Duodenal mucosa (tissue), 2 donors: ENCODE measurements around the gene GALNT10.
A peak's percentile ranks its signal among the peaks of the same experiment; 100 is the strongest.

ENCODE experiments used
- H3K27ac ChIP-seq: one replicate; pipeline ENCODE4 v1.7.0; 2013; ENCODE audit warnings: low read depth, low read length
- H3K27me3 ChIP-seq, 2 donors: one replicate each; pipeline ENCODE4 v1.7.0; 2013; ENCODE audit warnings: low read length in 2 of 2, control low read depth in 1 of 2; ENCODE audit not compliant: insufficient read depth in 2 of 2, control insufficient read depth in 1 of 2
- H3K36me3 ChIP-seq, 2 donors: one replicate each; pipeline ENCODE4 v1.7.0; 2013; ENCODE audit warnings: low read length in 2 of 2, control low read depth in 1 of 2; ENCODE audit not compliant: insufficient read depth in 2 of 2, control insufficient read depth in 1 of 2
- H3K4me1 ChIP-seq, 2 donors: one replicate each; pipeline ENCODE4 v1.7.0; 2013; ENCODE audit warnings: low read length in 2 of 2, control low read depth in 1 of 2; ENCODE audit not compliant: insufficient read depth in 2 of 2, control insufficient read depth in 1 of 2
- H3K4me3 ChIP-seq, 2 donors: one replicate each; pipeline ENCODE4 v1.7.0; 2013; ENCODE audit warnings: low read length in 2 of 2, low read depth in 1 of 2
- H3K9ac ChIP-seq, 2 donors: one replicate each; pipeline ENCODE4 v1.7.0; 2013; ENCODE audit warnings: low read length in 2 of 2, low read depth in 1 of 2
- H3K9me3 ChIP-seq, 2 donors: one replicate each; pipeline ENCODE4 v1.7.0; 2013; ENCODE audit warnings: low read length in 2 of 2, control low read depth in 1 of 2; ENCODE audit not compliant: control insufficient read depth in 1 of 2

GALNT10 gene

DNA sequence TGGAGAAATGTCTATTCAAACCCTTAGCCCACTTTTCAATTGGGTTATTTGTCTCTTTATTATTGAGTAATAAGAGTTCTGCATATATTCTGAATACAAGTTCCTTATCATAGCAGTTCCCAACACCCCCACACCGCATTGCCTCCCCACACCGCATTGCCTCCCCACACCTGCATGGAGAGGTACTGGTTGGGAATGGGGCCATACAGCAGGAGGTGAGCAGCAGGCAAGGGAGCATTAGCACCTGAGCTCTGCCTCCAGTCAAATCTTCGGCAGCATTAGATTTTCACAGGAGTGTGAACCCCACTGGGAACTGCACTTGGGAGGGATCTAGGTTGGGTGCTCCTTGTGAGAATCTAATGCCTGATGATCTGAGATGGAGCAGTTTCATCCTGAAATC lies 244.7 kb downstream of the GALNT10 start:
- Histone ChIP-seq H3K27me3 (no peaks in the 10 kb centered on the region), H3K9me3 (no peaks in the 10 kb centered on the region), H3K36me3 (peaks cover 12 to 32% of the 10 kb centered on the region in 2 donors), H3K4me3 (no peak overlapping the region), H3K27ac (no peak overlapping the region), H3K4me1 (peaks cover 7 to 16% of the 10 kb centered on the region in 2 donors), H3K9ac (no peak overlapping the region)

GRCh38 chr5:154437281-154437965 lies 246.9 kb downstream of the GALNT10 start:
- no peaks in the 10 kb centered on the region for H3K4me1 ChIP-seq
- no peaks in the 10 kb centered on the region for H3K27me3 ChIP-seq
- H3K9me3 ChIP-seq = no peaks in the 10 kb centered on the region
- no peak overlapping the region for H3K27ac ChIP-seq
- H3K4me3 ChIP-seq = no peak overlapping the region
- peaks cover 21 to 49% of the 10 kb centered on the region in 2 donors for H3K36me3 ChIP-seq
- no peak overlapping the region for H3K9ac ChIP-seq

DNA sequence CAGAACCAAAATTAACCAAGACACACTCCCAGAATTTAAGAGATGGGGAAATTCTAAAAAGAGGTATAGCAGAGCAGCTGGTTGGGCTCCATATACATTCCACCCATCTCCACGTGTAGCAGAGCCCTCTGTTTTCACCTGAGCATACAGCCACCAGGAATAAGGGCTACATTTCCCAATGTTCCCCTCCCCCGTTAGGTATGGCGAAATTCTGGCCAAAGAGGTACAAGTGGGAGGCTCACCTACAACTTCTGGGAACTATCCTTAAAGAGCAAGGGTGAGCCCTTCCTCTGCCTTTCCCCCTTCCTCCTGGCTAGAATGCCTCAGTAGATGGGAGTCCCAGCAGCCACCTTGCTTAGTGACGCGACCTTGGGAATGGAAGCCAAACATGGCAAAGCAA lies 250.0 kb downstream of the GALNT10 start:
- Histone ChIP-seq H3K4me1 (peaks cover 6% of the 10 kb centered on the region in 2 donors), H3K4me3 (no peak overlapping the region), H3K27ac (no peak overlapping the region), H3K36me3 (peaks cover 23 to 49% of the 10 kb centered on the region in 2 donors), H3K9me3 (no peaks in the 10 kb centered on the region), H3K27me3 (no peaks in the 10 kb centered on the region), H3K9ac (no peak overlapping the region)

DNA sequence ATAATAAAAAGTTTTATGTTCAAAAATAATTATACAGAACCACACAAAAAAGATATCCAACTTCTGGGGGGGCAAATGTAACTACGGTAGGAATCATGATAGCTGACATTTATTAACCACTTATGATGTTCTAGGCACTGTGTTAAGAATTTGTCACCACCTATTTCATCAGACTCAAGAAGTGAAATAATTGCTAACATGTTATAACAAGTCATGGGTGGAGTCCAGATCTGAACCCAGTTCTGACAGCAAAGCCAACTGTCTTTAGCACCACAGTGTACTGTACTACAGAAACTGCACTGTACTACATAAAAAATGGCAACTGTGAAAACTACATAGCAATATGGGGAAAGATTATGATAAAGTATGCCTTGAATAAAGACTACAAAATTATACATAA lies 252.3 kb downstream of the GALNT10 start:
- no peak overlapping the region for H3K27ac ChIP-seq
- peaks cover 21 to 36% of the 10 kb centered on the region in 2 donors for H3K36me3 ChIP-seq
- no peaks in the 10 kb centered on the region for H3K27me3 ChIP-seq
- H3K9ac ChIP-seq = no peak overlapping the region
- no peaks in the 10 kb centered on the region for H3K9me3 ChIP-seq
- H3K4me1 ChIP-seq = peaks cover 6 to 14% of the 10 kb centered on the region in 2 donors
- H3K4me3 ChIP-seq = no peak overlapping the region

DNA sequence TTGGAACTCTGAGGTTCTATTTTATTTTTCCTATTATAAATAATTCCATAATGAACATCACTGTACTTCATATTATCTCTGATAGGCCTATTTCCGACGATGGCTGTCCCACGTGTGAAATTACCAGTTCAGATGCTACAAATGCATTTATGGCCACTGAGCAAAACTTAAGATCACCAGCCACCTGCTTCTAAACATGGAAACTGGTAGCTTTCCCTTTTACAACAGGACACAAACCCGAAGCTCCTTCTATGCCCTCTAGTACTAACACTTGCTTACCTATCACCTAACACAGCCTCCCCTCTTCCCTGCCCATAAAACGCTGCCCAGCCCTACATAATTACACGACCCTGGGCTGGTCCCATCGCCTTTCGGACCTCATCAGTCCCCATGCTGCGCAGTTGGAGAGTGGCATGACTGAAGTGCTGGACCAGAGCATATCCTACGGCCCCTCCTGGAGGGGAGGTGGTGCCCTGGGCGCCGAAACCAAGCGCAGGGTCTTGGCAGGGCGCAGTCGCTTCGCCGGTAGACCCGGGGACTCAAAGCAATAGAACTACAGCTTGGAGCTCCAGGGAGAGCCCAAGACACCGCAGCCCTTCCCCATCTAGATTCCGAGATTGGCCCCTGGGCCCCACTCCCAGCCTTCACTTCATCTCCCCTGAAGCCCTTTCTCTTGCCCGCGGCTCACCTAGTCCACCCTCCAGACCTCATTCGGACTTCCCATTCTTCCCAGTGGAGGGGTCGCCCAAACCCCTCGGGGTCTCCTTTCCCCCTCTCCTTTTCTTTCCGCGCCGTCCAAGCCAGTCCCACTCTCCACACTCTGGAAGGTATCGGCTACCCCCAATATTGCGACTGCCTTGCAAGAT lies 254.3 kb downstream of the GALNT10 start:
- H3K4me1 ChIP-seq = peaks cover 22 to 24% of the 10 kb centered on the region in 2 donors
- peaks cover 13 to 25% of the 10 kb centered on the region in 2 donors for H3K36me3 ChIP-seq
- no peak overlapping the region for H3K27ac ChIP-seq
- H3K27me3 ChIP-seq = no peaks in the 10 kb centered on the region
- no peaks in the 10 kb centered on the region for H3K9me3 ChIP-seq
- H3K4me3 ChIP-seq = peak overlapping the region; percentile 82 to 88
- H3K9ac ChIP-seq = peak overlapping the region; percentile 82 to 93

- H3K4me1 ChIP-seq = peaks cover 22 to 24% of the 10 kb centered on the region in 2 donors
These were observed 255.1 kb downstream of the GALNT10 start, which contains the start of gene SAP30L for GRCh38 chr5:154445422-154446194. Gene SAP30L, plus strand, starts transcription at chr5:154445997. Its CDS starts 608 bp downstream, at chr5:154446605.

DNA sequence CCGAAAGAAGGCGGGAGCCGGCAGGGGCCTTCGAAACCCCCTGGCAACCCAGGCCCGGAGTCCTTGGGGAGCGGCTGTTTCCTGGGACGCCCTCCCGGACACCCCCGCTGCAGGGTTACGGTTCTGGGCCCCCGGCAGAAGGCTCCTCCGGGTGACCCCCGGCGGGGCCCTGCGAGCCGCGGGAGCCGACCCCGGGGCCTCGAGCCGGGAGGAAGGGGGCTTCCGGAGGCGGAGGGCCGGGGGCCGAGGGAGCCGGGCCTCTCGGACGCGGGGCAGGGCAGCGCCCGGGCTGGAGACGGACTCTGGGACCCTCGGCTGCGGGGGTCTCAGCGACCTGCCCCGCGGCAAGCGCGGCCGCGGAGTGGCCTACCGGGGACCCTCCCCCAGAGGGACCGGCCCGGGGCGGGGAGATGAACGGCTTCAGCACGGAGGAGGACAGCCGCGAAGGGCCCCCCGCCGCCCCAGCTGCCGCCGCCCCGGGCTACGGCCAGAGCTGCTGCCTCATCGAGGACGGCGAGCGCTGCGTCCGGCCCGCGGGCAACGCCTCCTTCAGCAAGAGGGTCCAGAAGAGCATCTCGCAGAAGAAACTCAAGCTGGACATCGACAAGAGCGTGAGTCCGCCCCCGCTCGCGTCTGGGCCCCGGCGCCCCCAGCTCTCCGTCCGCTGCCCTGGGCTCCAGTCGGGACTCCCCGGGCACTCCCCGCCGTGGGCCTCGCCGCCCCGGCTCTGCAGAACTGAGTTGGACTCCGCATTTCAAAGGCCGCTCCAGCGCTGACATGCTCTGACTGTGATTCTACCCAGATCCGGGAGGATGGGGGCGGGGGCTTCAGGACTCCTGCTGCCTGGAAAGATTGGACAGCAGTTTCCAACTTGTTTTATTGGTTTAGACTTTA lies 255.9 kb downstream of the GALNT10 start:
- H3K4me1 ChIP-seq = peaks cover 22 to 24% of the 10 kb centered on the region in 2 donors
- peak overlapping the region; percentile 38 to 59 for H3K9ac ChIP-seq
- peaks cover 4 to 23% of the 10 kb centered on the region in 2 donors for H3K36me3 ChIP-seq
- H3K27me3 ChIP-seq = no peaks in the 10 kb centered on the region
- H3K27ac ChIP-seq = no peak overlapping the region
- H3K9me3 ChIP-seq = no peaks in the 10 kb centered on the region
- peak overlapping the region; percentile 66 to 76 for H3K4me3 ChIP-seq

More at GRCh38 chr5:154445422-154446194, 255.1 kb downstream of the GALNT10 start, which contains the start of gene SAP30L:
- H3K36me3 ChIP-seq = peaks cover 9 to 20% of the 10 kb centered on the region in 2 donors
- peak within 1 kb of the TSS; percentile 82 to 93 for H3K9ac ChIP-seq
- H3K27ac ChIP-seq = no peak within 1 kb of the TSS
- peak within 1 kb of the TSS; percentile 82 to 88 for H3K4me3 ChIP-seq
- H3K9me3 ChIP-seq = no peaks in the 10 kb centered on the region
- H3K27me3 ChIP-seq = no peaks in the 10 kb centered on the region

DNA sequence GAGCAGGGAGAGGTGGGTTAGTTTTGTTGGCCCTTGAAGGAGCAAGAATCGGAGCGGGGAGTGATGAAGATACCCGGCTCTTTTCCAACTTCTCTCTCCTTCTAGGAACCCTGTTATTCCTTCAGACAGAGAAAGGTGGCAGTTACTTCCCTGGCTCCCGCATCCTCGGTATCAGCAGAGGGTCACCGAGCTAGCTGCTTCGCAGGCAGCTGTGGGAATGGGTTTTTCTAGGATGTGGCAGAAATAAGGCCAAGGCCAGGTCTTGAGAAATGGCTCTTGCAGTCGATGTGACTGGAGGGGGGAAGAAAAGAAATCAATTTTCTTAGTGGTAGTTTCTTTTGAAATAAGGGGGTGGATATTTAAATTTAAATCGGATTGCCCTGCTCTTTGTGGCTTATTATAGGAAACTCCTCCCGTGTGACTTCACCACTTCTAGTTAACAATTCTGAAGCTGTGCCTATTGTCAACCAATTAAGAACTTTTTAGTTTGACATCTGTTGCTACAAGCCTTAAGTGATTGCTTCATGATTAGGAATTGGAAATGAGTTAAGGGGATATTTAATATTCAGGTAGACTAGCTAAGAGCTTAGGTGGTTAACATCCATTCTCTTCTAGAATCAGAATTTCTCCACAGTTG lies 256.7 kb downstream of the GALNT10 start:
- peak overlapping the region; percentile 38 to 59 for H3K9ac ChIP-seq
- peaks cover 22 to 24% of the 10 kb centered on the region in 2 donors for H3K4me1 ChIP-seq
- peak overlapping the region; percentile 66 to 76 for H3K4me3 ChIP-seq

GRCh38 chr5:154449786-154450185 lies 259.3 kb downstream of the GALNT10 start:
- Histone ChIP-seq H3K27me3 (no peaks in the 10 kb centered on the region), H3K9ac (no peak overlapping the region), H3K36me3 (peaks cover 27 to 34% of the 10 kb centered on the region in 2 donors), H3K27ac (no peak overlapping the region), H3K9me3 (no peaks in the 10 kb centered on the region), H3K4me3 (no peak overlapping the region), H3K4me1 (peaks cover 16 to 19% of the 10 kb centered on the region in 2 donors)

More for the DNA sequence above, 256.7 kb downstream of the GALNT10 start:
- H3K36me3 ChIP-seq = peaks cover 8 to 23% of the 10 kb centered on the region in 2 donors
- no peaks in the 10 kb centered on the region for H3K9me3 ChIP-seq
- no peaks in the 10 kb centered on the region for H3K27me3 ChIP-seq
- no peak overlapping the region for H3K27ac ChIP-seq
